Measurements from ENCODE around the gene TPI1. TPM values are rescaled to one million over a fixed set of nuclear protein-coding genes. Genes with fewer than 3 reads are reported as not detected.
A peak's percentile ranks its signal among the peaks of the same experiment; 100 is the strongest.

TPI1 gene
- total RNA-seq, 1 experiment from 2014 or later: 1,177 TPM

- Histone ChIP-seq H3T11ph (ENCODE audit: low read length) (no peak overlapping the region), H3K14ac (ENCODE audit: insufficient read depth, low read length) (no peak overlapping the region), H3K9ac (ENCODE audit: extremely low read depth, insufficient read length, low read length) (no peak overlapping the region), H4K91ac (ENCODE audit: insufficient read length, low read depth, low read length) (no peak overlapping the region), H2BK15ac (ENCODE audit: low read depth, low read length) (no peak overlapping the region), H3K4me1 (ENCODE audit: insufficient read depth, low read length) (no peaks in the 10 kb centered on the region; the same call in 1 of the 2 replicates), H2BK20ac (ENCODE audit: low read depth, low read length, poor library complexity, severe bottlenecking) (no peak overlapping the region), H4K20me1 (ENCODE audit: control insufficient read depth, insufficient read depth, insufficient read length) (peaks cover 2% of the 10 kb centered on the region), H2BK5ac (ENCODE audit: insufficient read length, low read length) (no peak overlapping the region), H3K27me3 (ENCODE audit: insufficient read depth, low read length) (no peaks in the 10 kb centered on the region), H3K79me1 (ENCODE audit: insufficient read depth, low read depth, low read length, poor library complexity, severe bottlenecking) (no peaks in the 10 kb centered on the region), H2AK5ac (ENCODE audit: insufficient read length, low read length) (no peak overlapping the region), H3K23ac (ENCODE audit: insufficient read length, low read depth, low read length) (no peak overlapping the region), H2BK12ac (ENCODE audit: insufficient read length, low read depth, low read length) (no peak overlapping the region), H4K5ac (ENCODE audit: insufficient read length, low read depth, low read length) (no peak overlapping the region), H3K56ac (ENCODE audit: insufficient read length, low read depth, low read length) (no peak overlapping the region), H3K4me2 (ENCODE audit: insufficient read depth, insufficient read length, low read length) (no peak overlapping the region), H2BK120ac (ENCODE audit: low read depth, low read length, poor library complexity, severe bottlenecking) (no peak overlapping the region), H3K9me3 (ENCODE audit: control insufficient read depth, low read depth, low read length) (no peaks in the 10 kb centered on the region), H3K79me2 (ENCODE audit: insufficient read depth, low read length) (peaks cover 5% of the 10 kb centered on the region; the same call in 1 of the 2 replicates), H4K8ac (replicated peaks; ENCODE audit: insufficient read length, low read depth, low read length) (no peak overlapping the region), H2AFZ (ENCODE audit: low read length) (no peak overlapping the region), H3K23me2 (ENCODE audit: insufficient read length, low read depth, low read length, poor library complexity, severe bottlenecking) (peaks cover 16% of the 10 kb centered on the region), H3K27ac (ENCODE audit: insufficient read length, low read depth, low read length) (no peak overlapping the region), H3K18ac (ENCODE audit: insufficient read length, low read depth, low read length) (no peak overlapping the region), H3K4ac (ENCODE audit: low read depth, low read length) (no peak overlapping the region)
- no peak overlapping the region; a peak in 1 of 7 replicates for H3K27ac Mint-ChIP-seq
- no CpG with 5 or more reads among the region's 2 CpGs for WGBS (ENCODE audit: extremely low coverage, insufficient read length, low lambda C conversion rate)
- TF ChIP-seq, protein P1, sequence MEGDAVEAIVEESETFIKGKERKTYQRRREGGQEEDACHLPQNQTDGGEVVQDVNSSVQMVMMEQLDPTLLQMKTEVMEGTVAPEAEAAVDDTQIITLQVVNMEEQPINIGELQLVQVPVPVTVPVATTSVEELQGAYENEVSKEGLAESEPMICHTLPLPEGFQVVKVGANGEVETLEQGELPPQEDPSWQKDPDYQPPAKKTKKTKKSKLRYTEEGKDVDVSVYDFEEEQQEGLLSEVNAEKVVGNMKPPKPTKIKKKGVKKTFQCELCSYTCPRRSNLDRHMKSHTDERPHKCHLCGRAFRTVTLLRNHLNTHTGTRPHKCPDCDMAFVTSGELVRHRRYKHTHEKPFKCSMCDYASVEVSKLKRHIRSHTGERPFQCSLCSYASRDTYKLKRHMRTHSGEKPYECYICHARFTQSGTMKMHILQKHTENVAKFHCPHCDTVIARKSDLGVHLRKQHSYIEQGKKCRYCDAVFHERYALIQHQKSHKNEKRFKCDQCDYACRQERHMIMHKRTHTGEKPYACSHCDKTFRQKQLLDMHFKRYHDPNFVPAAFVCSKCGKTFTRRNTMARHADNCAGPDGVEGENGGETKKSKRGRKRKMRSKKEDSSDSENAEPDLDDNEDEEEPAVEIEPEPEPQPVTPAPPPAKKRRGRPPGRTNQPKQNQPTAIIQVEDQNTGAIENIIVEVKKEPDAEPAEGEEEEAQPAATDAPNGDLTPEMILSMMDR (conservative IDR thresholded peaks at IDR 0.05): no peak
- no peak for DNase-seq
- H3K4me1 Mint-ChIP-seq: peaks cover 24 to 26% of the 10 kb centered on the region in 2 experiments
- peak overlapping the region; percentile 94 to 98 for H3K4me3 Mint-ChIP-seq
- H3K27me3 Mint-ChIP-seq (ENCODE audit: low read depth): no peaks in the 10 kb centered on the region
- no peaks in the 10 kb centered on the region; a peak in 1 of 5 replicates for H3K9me3 Mint-ChIP-seq
- peaks cover 28 to 66% (median 63%) of the 10 kb centered on the region in 3 experiments for H3K36me3 Mint-ChIP-seq (ENCODE audit: insufficient read depth in 1 of 3, low read depth in 3 of 3)
Observed at GRCh38 chr12:6849427-6849826, 17.9 kb upstream of the TPI1 start.
